Stomach (tissue), 4 donors: ENCODE measurements around the gene DEK.
"Not testable (repeated sequence)": the region's sequence is repeated elsewhere in the genome, so short reads cannot be mapped to it uniquely, and the experiment has no call there.

ENCODE experiments used
- POLR2A ChIP-seq, 4 donors: fragments of 450-650 bp; IDR thresholded peaks; one replicate each; pipeline ENCODE4 v1.6.1; 2016; ENCODE audit warnings: antibody characterized with exemption in 4 of 4, control low read depth in 2 of 4, mild to moderate bottlenecking in 1 of 4, moderate library complexity in 1 of 4
- POLR2AphosphoS5 ChIP-seq, 3 donors: sonication (generic); formaldehyde crosslinking; IDR thresholded peaks; one replicate each; pipeline ENCODE4 v1.6.1; 2016; ENCODE audit warnings: antibody characterized with exemption in 3 of 3
- TF ChIP-seq, protein P1 (sequence below), 7 experiments: fragments of 450-650 bp in 4 of 7; fragments of 200-600 bp in 3 of 7; sonication (generic) in 3 of 7; IDR thresholded peaks; one replicate each; pipeline ENCODE4 v1.5.1; 2016 to 2019; ENCODE audit warnings: antibody characterized with exemption in 7 of 7, control low read depth in 2 of 7, mild to moderate bottlenecking in 1 of 7

DNA sequence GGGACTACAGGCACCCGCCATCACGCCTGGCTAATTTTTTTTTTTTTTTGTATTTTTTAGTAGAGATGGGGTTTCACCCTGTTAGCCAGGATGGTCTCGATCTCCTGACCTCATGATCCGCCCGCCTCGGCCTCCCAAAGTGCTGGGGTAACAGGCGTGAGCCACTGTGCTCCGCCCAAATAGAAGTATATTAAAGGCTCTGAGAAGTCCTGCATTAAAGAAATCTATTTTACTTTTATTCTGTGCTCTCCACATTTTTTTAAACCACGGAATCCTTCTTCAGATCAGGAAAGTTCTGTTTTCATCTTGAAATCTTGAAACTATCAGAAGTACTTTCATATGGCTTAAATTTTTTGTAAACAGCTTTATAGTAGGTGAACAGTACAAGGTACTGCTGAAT is 55.6 kb downstream of the DEK start:
- TF ChIP-seq, protein P1, sequence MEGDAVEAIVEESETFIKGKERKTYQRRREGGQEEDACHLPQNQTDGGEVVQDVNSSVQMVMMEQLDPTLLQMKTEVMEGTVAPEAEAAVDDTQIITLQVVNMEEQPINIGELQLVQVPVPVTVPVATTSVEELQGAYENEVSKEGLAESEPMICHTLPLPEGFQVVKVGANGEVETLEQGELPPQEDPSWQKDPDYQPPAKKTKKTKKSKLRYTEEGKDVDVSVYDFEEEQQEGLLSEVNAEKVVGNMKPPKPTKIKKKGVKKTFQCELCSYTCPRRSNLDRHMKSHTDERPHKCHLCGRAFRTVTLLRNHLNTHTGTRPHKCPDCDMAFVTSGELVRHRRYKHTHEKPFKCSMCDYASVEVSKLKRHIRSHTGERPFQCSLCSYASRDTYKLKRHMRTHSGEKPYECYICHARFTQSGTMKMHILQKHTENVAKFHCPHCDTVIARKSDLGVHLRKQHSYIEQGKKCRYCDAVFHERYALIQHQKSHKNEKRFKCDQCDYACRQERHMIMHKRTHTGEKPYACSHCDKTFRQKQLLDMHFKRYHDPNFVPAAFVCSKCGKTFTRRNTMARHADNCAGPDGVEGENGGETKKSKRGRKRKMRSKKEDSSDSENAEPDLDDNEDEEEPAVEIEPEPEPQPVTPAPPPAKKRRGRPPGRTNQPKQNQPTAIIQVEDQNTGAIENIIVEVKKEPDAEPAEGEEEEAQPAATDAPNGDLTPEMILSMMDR (IDR thresholded peaks at IDR 0.05), result not testable (repeated sequence)
- TF ChIP-seq POLR2A, POLR2AphosphoS5 (IDR thresholded peaks at IDR 0.05): not testable (repeated sequence)
